ENCODE data around the gene BBS2.

DNA sequence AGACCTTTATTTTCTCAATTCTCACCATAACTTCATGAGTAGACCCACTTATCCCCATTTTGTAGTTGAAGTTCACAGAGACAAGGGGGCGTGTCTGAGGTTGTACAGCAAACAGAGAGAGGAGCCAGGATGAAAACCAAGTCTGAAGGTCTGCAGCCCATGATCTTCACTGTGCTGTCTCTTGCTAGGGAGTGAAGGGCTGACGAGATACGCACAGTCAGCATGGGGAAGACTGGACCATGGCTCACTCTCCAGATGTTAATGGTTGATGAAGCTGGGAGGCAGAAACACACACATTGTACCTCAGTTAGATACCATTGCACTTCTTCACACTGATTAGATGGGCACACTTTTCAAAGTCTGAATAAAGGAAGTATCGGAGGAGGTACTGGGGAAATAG is 39.3 kb upstream of the BBS2 start:
- TF ChIP-seq OSR1 (CRISPR knock-in tag; IDR thresholded peaks at IDR 0.05), result no peak
- no peak for TF ChIP-seq GLIS3 (CRISPR knock-in tag; IDR thresholded peaks at IDR 0.05)
- TF ChIP-seq, protein P1, sequence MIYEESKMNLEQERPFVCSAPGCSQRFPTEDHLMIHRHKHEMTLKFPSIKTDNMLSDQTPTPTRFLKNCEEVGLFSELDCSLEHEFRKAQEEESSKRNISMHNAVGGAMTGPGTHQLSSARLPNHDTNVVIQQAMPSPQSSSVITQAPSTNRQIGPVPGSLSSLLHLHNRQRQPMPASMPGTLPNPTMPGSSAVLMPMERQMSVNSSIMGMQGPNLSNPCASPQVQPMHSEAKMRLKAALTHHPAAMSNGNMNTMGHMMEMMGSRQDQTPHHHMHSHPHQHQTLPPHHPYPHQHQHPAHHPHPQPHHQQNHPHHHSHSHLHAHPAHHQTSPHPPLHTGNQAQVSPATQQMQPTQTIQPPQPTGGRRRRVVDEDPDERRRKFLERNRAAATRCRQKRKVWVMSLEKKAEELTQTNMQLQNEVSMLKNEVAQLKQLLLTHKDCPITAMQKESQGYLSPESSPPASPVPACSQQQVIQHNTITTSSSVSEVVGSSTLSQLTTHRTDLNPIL (CRISPR knock-in tag; IDR thresholded peaks at IDR 0.05; ENCODE audit: low read depth), result no peak
